ENCODE measurements around the gene CCDC89.

Gene CCDC89

DNA sequence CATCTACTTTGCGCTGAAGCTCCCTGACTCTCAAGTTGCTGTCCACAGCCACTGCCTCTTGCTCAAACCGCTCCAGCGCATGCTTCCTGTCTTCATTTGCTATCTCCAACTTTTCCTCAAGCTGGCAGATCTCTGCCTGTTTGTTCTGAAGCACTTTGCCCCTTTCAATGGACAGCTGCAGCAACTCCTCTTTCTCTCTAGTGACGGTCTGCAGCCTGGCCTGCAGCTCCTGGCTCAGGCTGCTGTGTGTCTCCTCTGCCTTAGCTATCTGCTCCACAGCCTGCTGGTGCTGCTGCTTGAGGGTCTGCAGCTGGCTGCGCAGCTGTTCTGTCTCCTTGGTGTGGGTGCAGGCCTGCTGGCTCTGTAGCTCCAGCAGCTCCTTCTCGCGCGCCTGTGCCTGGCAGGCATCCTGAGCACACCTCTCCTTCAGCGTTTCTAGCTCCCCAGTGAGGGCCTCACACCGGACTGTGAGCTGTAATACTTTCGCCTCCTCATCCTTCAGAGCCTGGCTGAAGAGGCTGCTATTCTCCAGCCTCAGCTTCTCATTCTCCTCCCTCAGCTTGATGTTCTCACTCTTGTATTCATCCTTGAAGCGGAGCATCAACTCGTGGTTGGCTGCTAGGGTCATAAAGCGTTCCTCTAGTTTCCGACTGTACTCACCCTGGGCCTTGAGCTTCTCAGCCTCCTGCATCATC is 723 bp downstream of the CCDC89 start:
- Histone ChIP-seq H4K20me1 (ENCODE audit: insufficient read depth) (no peaks in the 10 kb centered on the region), H3K36me3 (ENCODE audit: insufficient read depth) (no peaks in the 10 kb centered on the region), H3K27ac (no peak overlapping the region), H2AFZ (ENCODE audit: low read depth) (no peak overlapping the region), H3K4me2 (no peak overlapping the region), H3K27me3 (ENCODE audit: insufficient read depth, low read depth) (no peaks in the 10 kb centered on the region), H3K79me2 (ENCODE audit: insufficient read depth, low read depth) (no peaks in the 10 kb centered on the region), H3K4me3 (IDR thresholded peaks at IDR 0.05; ENCODE audit: insufficient read depth, low read depth, low read length) (no peak overlapping the region), H3K4me1 (ENCODE audit: low read depth, poor library complexity, severe bottlenecking) (peaks cover 14% of the 10 kb centered on the region), H3K9ac (no peak overlapping the region)
- TF ChIP-seq, protein P1, sequence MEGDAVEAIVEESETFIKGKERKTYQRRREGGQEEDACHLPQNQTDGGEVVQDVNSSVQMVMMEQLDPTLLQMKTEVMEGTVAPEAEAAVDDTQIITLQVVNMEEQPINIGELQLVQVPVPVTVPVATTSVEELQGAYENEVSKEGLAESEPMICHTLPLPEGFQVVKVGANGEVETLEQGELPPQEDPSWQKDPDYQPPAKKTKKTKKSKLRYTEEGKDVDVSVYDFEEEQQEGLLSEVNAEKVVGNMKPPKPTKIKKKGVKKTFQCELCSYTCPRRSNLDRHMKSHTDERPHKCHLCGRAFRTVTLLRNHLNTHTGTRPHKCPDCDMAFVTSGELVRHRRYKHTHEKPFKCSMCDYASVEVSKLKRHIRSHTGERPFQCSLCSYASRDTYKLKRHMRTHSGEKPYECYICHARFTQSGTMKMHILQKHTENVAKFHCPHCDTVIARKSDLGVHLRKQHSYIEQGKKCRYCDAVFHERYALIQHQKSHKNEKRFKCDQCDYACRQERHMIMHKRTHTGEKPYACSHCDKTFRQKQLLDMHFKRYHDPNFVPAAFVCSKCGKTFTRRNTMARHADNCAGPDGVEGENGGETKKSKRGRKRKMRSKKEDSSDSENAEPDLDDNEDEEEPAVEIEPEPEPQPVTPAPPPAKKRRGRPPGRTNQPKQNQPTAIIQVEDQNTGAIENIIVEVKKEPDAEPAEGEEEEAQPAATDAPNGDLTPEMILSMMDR (conservative IDR thresholded peaks at IDR 0.05; ENCODE audit: low read depth, low read length), result no peak

DNA sequence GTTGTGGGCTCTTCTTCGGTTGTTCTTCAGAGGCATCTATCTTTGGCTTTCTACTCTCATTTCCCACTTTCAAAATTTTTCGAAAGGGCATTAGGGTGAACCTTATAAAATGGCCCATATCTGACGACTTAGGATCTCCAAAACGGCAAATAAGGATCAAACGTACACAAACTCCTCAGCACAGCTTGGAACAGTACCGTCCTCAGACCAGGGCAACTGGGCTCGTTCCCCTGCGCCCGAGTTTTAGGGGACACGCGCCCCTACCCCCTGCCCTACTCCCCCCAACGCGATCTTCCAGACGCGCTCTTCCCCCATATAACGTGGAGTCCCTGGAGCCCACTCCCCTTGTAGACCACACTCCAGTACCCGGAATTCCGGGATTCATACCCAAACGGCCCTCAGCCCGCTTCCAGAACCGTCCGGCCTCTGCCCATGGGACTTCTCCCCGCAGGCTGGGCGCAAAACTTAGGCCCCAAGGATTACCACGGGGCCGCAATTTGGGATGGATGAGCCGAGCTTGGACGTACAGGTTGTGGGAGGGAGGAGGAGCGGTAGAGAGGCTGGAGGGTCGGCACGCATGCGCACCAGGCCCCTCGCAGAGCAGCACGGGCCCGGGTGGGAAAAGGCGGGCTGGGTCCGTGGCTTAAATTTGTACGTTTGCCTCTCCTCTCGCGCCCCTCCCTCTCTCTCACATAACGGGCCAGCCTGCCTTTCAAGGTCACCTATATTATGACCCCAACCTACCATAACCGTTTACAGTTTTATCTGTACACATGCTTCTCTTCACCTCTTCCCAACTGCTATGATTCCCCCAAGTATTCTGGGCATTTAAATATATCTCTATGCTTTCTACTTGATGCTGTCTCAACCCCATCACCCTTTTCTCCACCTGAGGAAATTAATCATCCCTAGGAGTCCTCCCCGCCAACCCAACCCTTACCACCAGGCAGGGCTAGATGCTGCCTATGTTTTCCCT is 3.4 kb downstream of the CCDC89 start:
- 0 out of 2 replicates have a peak overlapping the region, but pooled peaks have one; percentile 23 for H3K27ac ChIP-seq
- peak overlapping the region; percentile 70 for H3K4me2 ChIP-seq
- no peaks in the 10 kb centered on the region for H3K36me3 ChIP-seq (ENCODE audit: insufficient read depth)
- TF ChIP-seq, protein P1 (conservative IDR thresholded peaks at IDR 0.05; ENCODE audit: low read depth, low read length), result no peak
- no peaks in the 10 kb centered on the region for H4K20me1 ChIP-seq (ENCODE audit: insufficient read depth)
- H3K4me3 ChIP-seq (IDR thresholded peaks at IDR 0.05; ENCODE audit: insufficient read depth, low read depth, low read length), result no peak overlapping the region
- peaks cover 14% of the 10 kb centered on the region for H3K4me1 ChIP-seq (ENCODE audit: low read depth, poor library complexity, severe bottlenecking)
- H3K9ac ChIP-seq, result peak overlapping the region; percentile 70
- peak overlapping the region; percentile 96 for H2AFZ ChIP-seq (ENCODE audit: low read depth)
- H3K27me3 ChIP-seq (ENCODE audit: insufficient read depth, low read depth), result no peaks in the 10 kb centered on the region
- no peaks in the 10 kb centered on the region for H3K79me2 ChIP-seq (ENCODE audit: insufficient read depth, low read depth)

DNA sequence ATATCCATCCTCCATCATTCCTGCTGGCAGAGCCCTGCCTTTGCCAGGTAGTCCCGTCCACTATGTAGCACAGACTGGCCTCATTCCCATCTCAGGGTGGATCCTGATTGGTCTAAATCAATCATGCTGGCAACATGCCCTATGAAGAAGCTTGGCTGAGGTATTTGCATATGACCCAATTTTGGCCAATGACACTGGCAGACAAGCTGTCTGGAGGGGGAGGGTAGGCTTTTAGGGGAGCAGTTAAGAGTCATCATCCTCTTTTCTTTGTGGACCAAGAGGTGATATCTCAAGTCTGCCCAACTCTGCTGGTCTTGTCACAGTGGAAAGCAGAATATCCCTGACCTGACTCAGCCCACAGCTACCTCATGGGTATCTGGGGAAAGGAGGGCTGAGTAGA is 5.1 kb downstream of the CCDC89 start:
- H3K27ac ChIP-seq, result no peak overlapping the region
- H2AFZ ChIP-seq (ENCODE audit: low read depth), result no peak overlapping the region
- TF ChIP-seq, protein P1 (conservative IDR thresholded peaks at IDR 0.05; ENCODE audit: low read depth, low read length), result no peak
- H3K4me1 ChIP-seq (ENCODE audit: low read depth, poor library complexity, severe bottlenecking), result peaks cover 14% of the 10 kb centered on the region
- H3K4me3 ChIP-seq (IDR thresholded peaks at IDR 0.05; ENCODE audit: insufficient read depth, low read depth, low read length), result no peak overlapping the region
- no peaks in the 10 kb centered on the region for H3K79me2 ChIP-seq (ENCODE audit: insufficient read depth, low read depth)
- H3K9ac ChIP-seq, result no peak overlapping the region
- no peaks in the 10 kb centered on the region for H3K27me3 ChIP-seq (ENCODE audit: insufficient read depth, low read depth)
- no peaks in the 10 kb centered on the region for H3K36me3 ChIP-seq (ENCODE audit: insufficient read depth)
- H3K4me2 ChIP-seq, result no peak overlapping the region
- H4K20me1 ChIP-seq (ENCODE audit: insufficient read depth), result no peaks in the 10 kb centered on the region

DNA sequence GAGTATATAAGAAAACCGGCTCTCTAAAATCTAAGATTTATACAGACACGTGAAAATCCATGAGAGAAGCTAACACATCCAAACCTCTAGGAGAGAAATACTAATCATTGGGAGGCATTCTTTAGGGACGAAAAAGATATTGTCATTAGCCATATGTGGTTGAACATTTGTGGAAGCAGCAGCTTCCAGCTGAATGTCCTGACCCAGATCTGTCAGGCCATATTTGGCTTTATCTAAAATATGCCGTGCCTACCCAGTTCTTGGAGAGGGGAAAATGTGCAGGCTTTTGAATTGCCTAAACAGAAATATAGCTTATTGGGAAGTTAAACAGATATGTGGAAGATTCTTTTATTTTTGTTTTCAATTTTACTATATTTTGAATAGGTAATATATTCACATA is 6.4 kb downstream of the CCDC89 start:
- Histone ChIP-seq H3K27me3 (ENCODE audit: insufficient read depth, low read depth) (no peaks in the 10 kb centered on the region), H3K4me2 (no peak overlapping the region), H3K4me1 (ENCODE audit: low read depth, poor library complexity, severe bottlenecking) (peaks cover 14% of the 10 kb centered on the region), H3K9ac (no peak overlapping the region), H3K36me3 (ENCODE audit: insufficient read depth) (no peaks in the 10 kb centered on the region), H3K4me3 (IDR thresholded peaks at IDR 0.05; ENCODE audit: insufficient read depth, low read depth, low read length) (no peak overlapping the region), H3K79me2 (ENCODE audit: insufficient read depth, low read depth) (no peaks in the 10 kb centered on the region), H2AFZ (ENCODE audit: low read depth) (no peak overlapping the region), H3K27ac (no peak overlapping the region), H4K20me1 (ENCODE audit: insufficient read depth) (no peaks in the 10 kb centered on the region)
- TF ChIP-seq, protein P1 (conservative IDR thresholded peaks at IDR 0.05; ENCODE audit: low read depth, low read length), result no peak

Data from KMS-11 (cell line).